HT-29 (cell line): ENCODE measurements around the gene ENPEP. TPM values are rescaled to one million over a fixed set of nuclear protein-coding genes. Genes with fewer than 3 reads are reported as not detected.
"Not testable (repeated sequence)": the region's sequence is repeated elsewhere in the genome, so short reads cannot be mapped to it uniquely, and the experiment has no call there.

ENCODE experiments used
- DNase-seq: peaks from one replicate; pipeline ENCODE4 v3.0.0-alpha.2; 2015; ENCODE audit warnings: low spot score
- total RNA-seq: library from RNA; depleted of rRNA; stranded (reverse); fragments of >200 nt; shearing (Covaris generic); gene quantifications from 2 replicates; pipeline ENCODE4 v1.2.3, GENCODE V29; 2014; rRNA removed

The ENPEP gene
- 0.39 and 0.61 TPM in 2 replicates for total RNA-seq

DNA sequence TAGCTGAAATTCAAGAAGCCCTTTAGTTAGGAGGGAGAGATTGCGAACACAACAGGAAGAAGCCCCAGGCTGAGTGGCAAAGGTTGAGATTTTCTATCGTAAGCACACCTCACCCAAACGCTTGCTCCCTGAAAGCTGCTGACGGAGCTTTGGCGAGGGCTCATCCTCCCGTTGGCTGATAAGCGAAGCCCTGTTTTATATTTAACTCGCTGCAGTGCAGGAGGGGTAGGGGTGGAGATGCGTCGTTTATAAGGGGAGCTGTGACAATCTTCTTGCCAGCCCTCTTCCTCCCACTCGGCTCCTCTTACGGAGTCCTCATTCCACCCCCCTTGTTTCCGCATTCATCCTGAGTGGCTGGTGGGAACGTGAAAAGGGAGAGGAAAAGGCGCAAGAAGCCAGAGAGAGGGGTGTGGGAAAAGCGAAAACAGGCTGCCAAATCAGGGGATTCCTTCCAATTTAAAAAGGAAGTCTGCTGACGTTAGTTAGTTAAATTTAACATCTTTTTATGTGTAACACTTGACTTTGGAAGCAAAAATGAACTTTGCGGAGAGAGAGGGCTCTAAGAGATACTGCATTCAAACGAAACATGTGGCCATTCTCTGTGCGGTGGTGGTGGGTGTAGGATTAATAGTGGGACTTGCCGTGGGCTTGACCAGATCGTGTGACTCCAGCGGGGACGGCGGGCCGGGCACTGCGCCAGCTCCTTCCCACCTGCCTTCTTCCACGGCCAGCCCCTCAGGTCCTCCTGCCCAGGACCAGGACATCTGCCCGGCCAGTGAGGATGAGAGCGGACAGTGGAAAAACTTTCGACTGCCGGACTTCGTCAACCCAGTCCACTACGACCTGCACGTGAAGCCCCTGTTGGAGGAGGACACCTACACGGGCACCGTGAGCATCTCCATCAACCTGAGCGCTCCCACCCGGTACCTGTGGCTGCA is at the start of gene ENPEP:
ENPEP (plus strand) TSS at position 275 of the 938 bp plus-strand sequence; CDS start at position 535, 260 bp downstream.
- no peak for DNase-seq

DNA sequence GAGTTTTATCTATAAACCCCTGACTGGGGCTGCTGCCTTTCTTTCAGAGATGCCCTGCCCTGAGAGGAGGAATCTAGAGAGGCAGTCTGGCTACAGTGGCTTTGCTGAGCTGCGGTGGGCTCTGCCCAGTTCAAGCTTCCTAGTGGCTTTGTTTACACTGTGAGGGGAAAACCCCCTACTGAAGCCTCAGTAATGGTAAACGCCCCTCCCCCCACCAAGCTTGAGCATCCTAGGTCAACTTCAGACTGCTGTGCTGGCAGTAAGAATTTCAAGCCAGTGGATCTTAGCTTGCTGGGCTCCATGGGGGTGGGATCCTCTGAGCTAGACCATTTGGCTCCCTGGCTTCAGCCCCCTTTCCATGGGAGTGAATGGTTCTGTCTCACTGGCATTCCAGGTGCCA is 44.1 kb upstream of the ENPEP start:
- not testable (repeated sequence) for DNase-seq

DNA sequence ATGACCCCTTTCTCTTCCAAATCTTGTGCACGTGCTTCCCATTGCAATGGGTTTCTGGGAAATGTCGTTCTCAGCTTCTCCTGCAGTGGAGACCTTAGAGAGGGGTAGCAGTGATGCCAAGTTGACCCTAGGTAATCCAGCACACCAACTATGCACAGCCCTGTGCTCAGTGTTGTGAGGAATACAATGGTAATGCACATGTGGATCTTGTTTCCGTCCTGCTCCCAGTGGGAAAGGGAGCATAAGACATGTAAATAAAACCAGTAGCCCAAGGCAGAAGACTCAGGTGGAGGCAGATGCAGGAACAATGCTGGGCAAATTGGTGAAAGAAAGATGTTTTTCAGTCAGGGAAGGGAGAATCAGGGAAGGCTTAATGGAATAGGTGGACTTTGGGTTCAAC is 38.7 kb upstream of the ENPEP start:
- not testable (repeated sequence) for DNase-seq

DNA sequence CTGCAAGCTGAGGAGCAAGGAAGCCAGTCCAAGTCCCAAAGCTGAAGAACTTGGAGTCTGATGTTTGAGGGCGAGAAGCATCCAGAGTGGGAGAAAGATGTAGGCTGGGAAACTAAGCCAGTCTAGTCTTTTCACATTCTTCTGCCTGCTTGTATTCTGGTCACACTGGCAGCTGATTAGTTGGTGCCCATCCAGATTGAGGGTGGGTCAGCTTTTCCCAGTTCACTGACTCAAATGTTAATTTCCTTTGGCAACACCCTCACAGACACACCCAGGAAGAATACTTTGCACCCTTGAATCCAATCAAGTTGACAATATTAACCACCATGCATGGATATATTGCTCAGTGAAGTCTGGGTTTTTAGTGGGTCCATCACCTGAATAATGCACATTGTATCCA is 36.7 kb upstream of the ENPEP start:
- DNase-seq: not testable (repeated sequence)

- peak; percentile 2 for DNase-seq
These were observed 33.6 kb upstream of the ENPEP start for GRCh38 chr4:110442309-110442708.

GRCh38 chr4:110442788-110443187 is 33.2 kb upstream of the ENPEP start:
- DNase-seq: no peak

DNA sequence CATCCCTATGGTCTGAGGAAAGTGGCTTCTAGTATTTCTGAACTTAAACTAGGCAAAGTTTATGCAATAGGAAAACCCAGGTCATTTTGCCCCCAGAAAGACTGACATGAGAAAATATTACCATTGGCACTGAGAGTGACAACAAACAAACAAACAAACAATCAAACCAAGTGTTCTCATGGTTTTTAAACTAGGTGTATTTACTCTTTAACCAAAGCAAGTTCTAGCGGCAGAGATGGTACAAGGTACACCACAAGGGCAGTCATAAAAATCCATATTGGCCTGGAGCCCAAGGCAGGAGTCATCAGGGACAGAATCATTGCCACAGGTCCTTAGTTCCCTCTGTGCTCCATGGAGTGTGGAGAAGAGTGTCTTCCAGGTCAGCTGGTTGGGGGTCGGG is 26.0 kb upstream of the ENPEP start:
- peak; percentile 4 for DNase-seq

DNA sequence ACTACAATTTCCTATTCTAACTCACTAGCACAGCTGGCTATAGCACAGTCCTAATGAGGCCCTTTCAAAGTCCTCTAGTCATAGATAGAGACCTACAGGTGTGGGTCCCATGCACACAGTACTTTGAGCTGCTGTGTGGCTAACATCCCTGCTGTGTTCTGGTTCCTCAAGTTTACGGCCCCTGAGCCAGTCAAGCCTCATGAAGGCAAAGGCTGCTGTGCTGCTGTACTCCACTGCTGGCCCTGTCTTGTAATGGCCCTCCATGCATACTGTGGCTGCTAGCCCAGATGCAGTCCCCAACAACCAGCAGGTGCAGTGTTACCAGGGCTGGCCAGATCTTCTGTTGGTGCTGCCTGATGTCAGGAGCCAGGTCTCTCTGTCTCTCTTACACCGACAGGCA is 23.4 kb upstream of the ENPEP start:
- no peak for DNase-seq

DNA sequence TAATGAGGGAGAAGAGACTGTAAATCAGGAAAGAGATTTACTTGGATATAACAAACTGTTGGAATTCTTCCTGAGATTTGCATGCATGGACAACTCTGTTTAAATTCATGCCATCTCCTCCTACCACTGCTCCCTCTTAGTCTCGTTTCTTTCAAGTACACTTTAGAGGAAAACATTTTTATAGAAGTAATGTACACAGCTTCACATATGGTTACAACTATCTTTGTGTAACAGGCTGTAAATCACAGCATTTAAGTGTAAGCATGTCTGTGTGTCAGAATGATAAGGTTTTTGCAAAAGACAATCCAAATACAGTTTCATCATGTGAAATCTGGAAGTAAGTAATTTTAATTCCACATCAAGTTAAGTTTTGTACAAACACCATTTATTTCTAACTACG is 21.5 kb upstream of the ENPEP start:
- DNase-seq: no peak

GRCh38 chr4:110458494-110459266 is 17.3 kb upstream of the ENPEP start:
- DNase-seq: no peak

GRCh38 chr4:110460074-110460746 is 15.7 kb upstream of the ENPEP start:
- DNase-seq: no peak

DNA sequence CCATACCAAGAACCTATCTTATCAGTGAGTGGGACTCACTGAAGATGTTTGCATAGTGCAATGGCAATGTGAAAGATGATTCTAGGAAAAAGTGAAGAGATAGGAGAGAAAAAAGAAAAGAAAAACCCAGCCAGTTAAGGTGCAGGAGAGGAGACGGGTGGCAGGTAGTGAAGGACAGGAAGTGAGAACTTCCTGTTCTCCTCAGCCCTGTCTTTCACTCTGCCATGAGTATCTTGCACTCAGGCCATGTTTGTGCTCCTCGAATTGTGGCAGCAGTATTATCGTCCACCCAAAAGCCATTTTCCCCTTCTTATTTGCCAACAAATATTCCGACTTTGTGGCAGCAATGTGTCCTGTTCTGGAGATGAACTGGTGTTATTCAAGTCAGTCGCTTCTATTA is 8.6 kb upstream of the ENPEP start:
- no peak for DNase-seq

DNA sequence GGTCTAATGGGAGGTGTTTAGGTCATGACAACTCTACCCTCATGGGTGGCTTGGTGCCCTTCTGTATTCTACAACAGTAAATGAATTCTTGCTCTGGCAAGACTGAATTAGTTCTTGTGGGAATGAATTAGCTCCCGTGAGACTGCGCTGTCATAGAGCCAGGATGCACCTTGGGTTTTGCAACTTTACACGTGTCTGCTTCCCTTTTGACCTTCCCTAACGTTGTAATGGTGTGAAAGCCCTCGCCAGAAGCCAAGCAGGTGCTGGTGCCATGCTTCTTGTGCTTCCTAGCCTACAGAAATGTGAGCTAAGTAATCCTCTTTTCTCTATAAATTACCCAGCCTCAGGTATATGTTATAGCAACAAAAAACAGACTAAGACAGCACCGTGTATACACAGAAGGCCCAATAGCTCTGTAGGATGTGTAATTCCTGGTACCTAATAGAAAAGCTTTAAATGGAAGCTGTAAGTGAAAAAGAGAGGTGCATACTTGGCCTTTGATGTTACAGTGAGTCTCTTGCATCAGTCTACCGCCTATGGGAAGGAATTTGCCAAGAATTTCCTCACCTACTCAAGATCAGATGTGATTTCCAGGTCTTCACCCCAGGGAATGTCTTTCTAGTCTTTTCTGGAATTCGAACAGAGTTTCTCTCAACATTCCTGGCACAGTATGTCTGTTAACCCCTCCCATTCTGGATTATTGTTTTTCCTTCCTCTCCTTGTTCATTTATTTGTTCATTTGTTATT is 3.2 kb upstream of the ENPEP start:
- DNase-seq: no peak

DNA sequence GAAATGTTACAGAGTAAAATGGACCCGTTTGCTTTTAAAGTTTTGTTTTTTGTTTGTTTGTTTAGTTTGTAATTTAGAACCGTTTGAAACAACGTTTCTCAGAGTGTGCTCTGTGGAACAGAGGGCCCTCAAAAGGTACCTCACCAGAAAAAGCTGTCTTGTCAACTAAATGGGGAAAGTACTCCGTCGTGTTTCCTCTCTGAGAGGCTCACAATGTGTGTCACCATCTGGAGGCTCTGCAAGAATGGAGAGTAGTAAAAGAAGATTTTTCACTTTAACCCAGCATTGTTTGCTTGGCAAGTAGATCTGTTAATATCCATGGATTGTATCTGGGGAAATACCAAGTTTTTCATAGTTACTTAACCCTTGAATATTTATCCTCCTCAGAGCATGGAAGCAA is 1.5 kb upstream of the ENPEP start:
- DNase-seq: no peak

- not testable (repeated sequence) for DNase-seq
These were observed 875 bp upstream of the ENPEP start for GRCh38 chr4:110475080-110475479.

DNA sequence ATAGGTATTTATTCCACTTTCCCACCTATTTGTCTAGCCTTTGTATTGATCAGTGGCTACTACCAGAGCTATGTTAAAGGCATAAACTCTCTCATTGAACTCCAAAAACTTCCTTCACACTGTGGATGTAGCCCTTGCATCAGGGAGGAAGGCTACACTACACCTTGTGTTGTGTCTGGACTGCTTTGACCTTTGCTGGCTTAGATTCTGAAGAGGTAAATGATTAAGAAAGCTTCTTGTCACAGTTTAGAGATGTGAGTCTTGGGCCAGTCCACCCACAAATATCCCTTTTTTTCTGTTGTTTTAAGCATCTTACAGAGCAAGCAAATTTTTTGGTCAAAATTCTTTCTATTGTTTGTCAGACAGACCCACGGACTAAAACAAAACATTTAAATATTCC is 1.9 kb downstream of the ENPEP start:
- DNase-seq: no peak

DNA sequence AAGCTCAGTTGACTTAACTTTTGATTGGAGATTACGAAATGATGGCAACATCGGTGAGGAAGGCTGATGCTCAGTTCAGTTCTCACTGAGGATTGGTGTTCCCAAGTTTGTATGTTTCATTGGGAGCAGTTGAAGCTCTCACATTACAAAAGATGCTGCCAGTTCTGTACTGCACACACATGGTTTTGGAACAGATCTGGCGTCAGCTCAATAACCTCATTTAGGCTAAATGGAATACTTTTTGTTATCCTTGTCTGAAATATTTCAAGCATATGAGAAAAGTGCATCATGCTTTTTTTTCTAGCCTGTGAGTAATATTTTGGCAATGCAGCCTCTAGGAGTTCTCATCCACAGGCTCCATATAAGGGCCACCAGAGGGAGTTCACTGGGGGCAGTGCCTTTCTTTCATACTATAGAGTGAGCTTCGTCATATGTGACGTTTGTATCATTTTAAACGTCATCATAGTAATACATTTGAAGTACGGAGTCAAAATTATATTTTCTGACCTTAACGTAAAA is 4.1 kb downstream of the ENPEP start:
- no peak for DNase-seq

- DNase-seq: no peak
These were observed 4.9 kb downstream of the ENPEP start for GRCh38 chr4:110480746-110481271.

DNA sequence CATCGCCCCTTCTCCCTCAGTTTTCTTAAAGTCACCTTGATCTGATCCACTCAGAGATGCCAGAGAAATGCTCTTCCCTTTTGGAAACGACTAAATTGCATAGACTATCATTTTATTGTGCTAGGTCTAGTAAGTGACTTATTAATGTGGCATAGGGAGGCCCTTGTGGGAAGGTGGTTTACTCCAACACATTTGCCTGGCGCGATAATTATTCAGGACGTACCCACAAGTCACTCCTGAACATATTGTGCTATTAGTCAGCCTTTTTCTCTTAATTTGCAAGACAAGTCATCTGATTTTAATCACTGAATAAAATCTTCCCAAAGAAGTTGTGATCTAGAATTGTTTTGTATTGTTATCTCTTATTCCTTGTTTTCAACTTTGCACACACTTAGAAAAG is 7.6 kb downstream of the ENPEP start:
- DNase-seq: no peak

DNA sequence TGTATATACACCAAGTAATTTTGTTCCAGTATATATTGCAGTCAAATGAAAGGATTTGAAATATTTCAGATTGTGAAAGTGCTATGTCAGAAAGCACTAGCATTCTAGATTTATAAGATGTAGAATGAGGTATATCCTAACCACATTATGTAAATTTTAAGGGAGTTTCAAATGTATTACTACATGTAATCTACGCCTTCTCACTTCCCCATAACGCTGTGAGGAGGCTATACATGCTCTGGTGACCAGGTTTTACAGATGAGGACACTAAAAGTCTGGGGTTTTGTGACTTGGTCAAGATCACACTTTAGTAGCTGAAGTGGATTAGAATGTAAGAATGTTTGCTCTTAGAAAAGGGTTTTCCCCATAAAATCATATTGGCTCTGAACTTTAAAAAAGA is 8.1 kb downstream of the ENPEP start:
- DNase-seq: no peak

DNA sequence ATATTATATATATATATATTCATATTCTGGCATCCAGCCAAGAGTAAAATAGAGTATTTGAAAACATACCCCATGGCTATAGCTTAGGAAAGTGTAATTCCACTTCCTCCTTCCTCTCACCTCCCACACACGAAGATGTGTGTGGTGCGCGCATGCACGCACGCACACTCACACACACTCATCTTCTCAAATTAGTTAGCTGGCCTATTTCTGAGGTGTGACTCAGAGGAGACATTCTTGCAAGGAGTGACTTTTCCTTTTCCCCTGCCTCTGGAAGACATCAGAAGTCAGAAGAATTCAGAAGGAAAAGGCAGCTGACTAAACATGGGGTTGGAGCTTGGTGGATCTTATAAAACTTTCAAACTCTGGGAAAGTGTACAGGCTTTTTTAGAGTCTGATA is 8.8 kb downstream of the ENPEP start:
- DNase-seq: no peak
